ENCODE measurements around the gene PRPF6.

DNA sequence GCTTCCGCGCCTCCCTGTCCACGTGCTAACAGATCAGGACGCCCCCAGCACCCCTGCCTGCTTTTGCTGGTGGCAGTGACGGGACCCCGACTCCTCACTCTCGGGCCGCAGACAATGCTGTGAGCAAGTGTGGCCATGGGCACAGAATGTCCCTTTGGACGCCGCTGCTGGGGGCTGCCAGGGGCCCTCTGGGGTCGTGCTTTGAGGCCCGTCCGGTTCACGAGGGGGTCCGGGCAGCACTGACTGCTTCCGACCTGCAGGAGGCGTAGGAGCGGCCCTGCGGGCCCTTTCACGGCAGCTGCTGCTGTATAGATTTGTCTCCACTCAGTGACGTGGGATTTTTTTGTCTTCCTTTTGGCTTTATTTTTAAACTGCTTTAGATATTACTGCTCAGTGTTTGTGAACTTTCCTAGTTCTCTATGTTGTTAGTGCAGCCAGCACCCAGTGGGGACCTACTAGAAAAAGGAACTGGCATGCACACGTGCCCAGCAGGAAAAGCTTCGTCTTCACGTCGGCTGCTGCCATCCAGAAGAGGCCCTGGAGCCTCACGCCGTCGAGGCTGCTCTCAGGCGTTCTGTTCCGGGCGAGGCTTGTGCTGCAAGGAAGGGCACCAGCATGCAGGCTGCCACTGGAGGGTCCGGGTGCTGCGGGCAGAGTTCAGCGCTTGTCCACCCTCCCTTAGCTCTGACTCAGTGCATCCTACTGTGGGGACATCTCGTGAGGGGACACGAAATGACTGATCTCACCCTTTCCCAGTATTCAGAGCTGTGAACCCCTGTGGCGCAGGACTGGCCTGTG lies 46.5 kb upstream of the PRPF6 start:
- peak in 2 of 6 experiments; percentile 13 to 30 for TF ChIP-seq CTCF (IDR thresholded peaks at IDR 0.05)
- TF ChIP-seq POLR2A (IDR thresholded peaks at IDR 0.05), result no peak

Data from esophagus squamous epithelium (tissue), 4 donors.